ENCODE data around the gene AKR1B1. TPM values are rescaled to one million over a fixed set of nuclear protein-coding genes. Genes with fewer than 3 reads are reported as not detected.

AKR1B1 gene
- polyA plus RNA-seq, 1 of the 3 experiments (the other 2 are of a cell fraction), result 216 TPM

- Histone ChIP-seq H3K27ac (ENCODE audit: low read depth in 2 of 2, low read length in 1 of 2) (no peak overlapping the region), H3K9me3 (no peaks in the 10 kb centered on the region), H4K20me1 (ENCODE audit: insufficient read depth) (no peaks in the 10 kb centered on the region), H3K36me3 (replicated peaks in 1 of 2; ENCODE audit: control insufficient read depth in 1 of 2, insufficient read depth in 2 of 2, low read length in 1 of 2) (no peaks in the 10 kb centered on the region), H3K4me2 (no peak overlapping the region), H3K9ac (no peak overlapping the region), H3K9me2 (no peaks in the 10 kb centered on the region), H3F3A (replicated peaks; ENCODE audit: insufficient read depth) (no peaks in the 10 kb centered on the region), H3K79me2 (ENCODE audit: insufficient read depth) (no peaks in the 10 kb centered on the region), H2AFZ (ENCODE audit: low read depth) (no peak overlapping the region), H3K4me3 (ENCODE audit: low read depth in 2 of 2, low read length in 1 of 2) (no peak overlapping the region), H3K27me3 (ENCODE audit: insufficient read depth) (peaks cover 5% of the 10 kb centered on the region; the same call in 1 of the 2 replicates), H3K4me1 (ENCODE audit: control insufficient read depth in 1 of 2, insufficient read depth in 2 of 2, low read depth in 1 of 2, low read length in 1 of 2) (no peaks in the 10 kb centered on the region)
- no peak for DNase-seq
- WGBS (ENCODE audit: low lambda C conversion rate), result 40% methylated on average over 3 of the region's 3 CpGs
- CTCF ChIA-PET, result interaction anchor here (0.8 to 1.0 kb wide), 2 partner anchors 9 to 12 kb away, joined by 3 read pairs; no protein-coding TSS in a partner anchor
- POLR2A ChIA-PET, result no interaction called here
- no peak for TF ChIP-seq NRF1 (IDR thresholded peaks at IDR 0.05; ENCODE audit: low read depth, low read length)
- no peak for TF ChIP-seq CHD2 (IDR thresholded peaks at IDR 0.05; ENCODE audit: low read length, partially characterized antibody)
- TF ChIP-seq SIN3A (IDR thresholded peaks at IDR 0.05; ENCODE audit: borderline replicate concordance, low read depth, low read length), result no peak
- no peak for TF ChIP-seq FOXJ3 (CRISPR knock-in tag; IDR thresholded peaks at IDR 0.05)
- TF ChIP-seq REST (IDR thresholded peaks at IDR 0.05; ENCODE audit: low read depth, low read length), result no peak
Measured at GRCh38 chr7:134504660-134505164, 45.8 kb upstream of the AKR1B1 start.

GRCh38 chr7:134502463-134503371 is 43.8 kb upstream of the AKR1B1 start:
- H2AFZ ChIP-seq (ENCODE audit: low read depth), result no peak overlapping the region
- CTCF ChIA-PET, result interaction anchor here (0.7 to 1.4 kb wide), 2 partner anchors 12 to 103 kb away, joined by 3 to 4 read pairs; no protein-coding TSS in a partner anchor
- H4K20me1 ChIP-seq (ENCODE audit: insufficient read depth), result no peaks in the 10 kb centered on the region
- H3K9me2 ChIP-seq, result no peaks in the 10 kb centered on the region
- H3K79me2 ChIP-seq (ENCODE audit: insufficient read depth), result no peaks in the 10 kb centered on the region
- H3F3A ChIP-seq (replicated peaks; ENCODE audit: insufficient read depth), result no peaks in the 10 kb centered on the region
- H3K27me3 ChIP-seq (ENCODE audit: insufficient read depth), result peaks cover 5% of the 10 kb centered on the region; the same call in 1 of the 2 replicates
- no peak for DNase-seq
- WGBS (ENCODE audit: low lambda C conversion rate), result 49% methylated on average over 3 of the region's 3 CpGs
- H3K9ac ChIP-seq, result no peak overlapping the region
- no peaks in the 10 kb centered on the region for H3K4me1 ChIP-seq (ENCODE audit: control insufficient read depth in 1 of 2, insufficient read depth in 2 of 2, low read depth in 1 of 2, low read length in 1 of 2)
- no peak overlapping the region for H3K27ac ChIP-seq (ENCODE audit: low read depth in 2 of 2, low read length in 1 of 2)
- POLR2A ChIA-PET, result no interaction called here
- no peak overlapping the region for H3K4me2 ChIP-seq
- H3K4me3 ChIP-seq (ENCODE audit: low read depth in 2 of 2, low read length in 1 of 2), result no peak overlapping the region
- H3K9me3 ChIP-seq, result no peaks in the 10 kb centered on the region
- H3K36me3 ChIP-seq (replicated peaks in 1 of 2; ENCODE audit: control insufficient read depth in 1 of 2, insufficient read depth in 2 of 2, low read length in 1 of 2), result no peaks in the 10 kb centered on the region
- TF ChIP-seq IRF3 (IDR thresholded peaks at IDR 0.05; ENCODE audit: low read depth, low read length) (no peak), USF2 (IDR thresholded peaks at IDR 0.05; ENCODE audit: borderline replicate concordance, low read depth, low read length) (no peak), GATA2 (CRISPR knock-in tag; IDR thresholded peaks at IDR 0.05) (no peak), TAF1 (IDR thresholded peaks at IDR 0.05; ENCODE audit: borderline replicate concordance, low read depth, low read length) (no peak), POLR2AphosphoS5 (IDR thresholded peaks at IDR 0.05; ENCODE audit: low read depth, low read length) (no peak), RFX5 (IDR thresholded peaks at IDR 0.05; ENCODE audit: low read length) (no peak), PBX3 (IDR thresholded peaks at IDR 0.05) (no peak), EP300 (IDR thresholded peaks at IDR 0.05; ENCODE audit: borderline replicate concordance in 1 of 2, low read depth in 1 of 2, low read length in 1 of 2) (no peak), REST (IDR thresholded peaks at IDR 0.05; ENCODE audit: low read depth, low read length) (no peak)

Measured in SK-N-SH (cell line).